Coronary artery (tissue), 2 donors: ENCODE data around the gene ENOX1.

Source experiments
- DNase-seq: peaks from one replicate; pipeline ENCODE4 v3.0.0-alpha.2; 2017; ENCODE audit warnings: low spot score
- H3K27ac ChIP-seq, 2 donors: fragments of 200-600 bp; sonication (generic); one replicate each; pipeline ENCODE4 v1.5.1; 2016 to 2019
- H3K4me3 ChIP-seq: fragments of 200-600 bp; sonication (generic); 2 replicates; pipeline ENCODE4 v1.5.1; 2016; ENCODE audit warnings: mild to moderate bottlenecking, moderate library complexity
- CTCF ChIP-seq: fragments of 200-600 bp; sonication (generic); IDR thresholded peaks from one replicate; pipeline ENCODE4 v1.5.1; 2019; ENCODE audit warnings: antibody characterized with exemption

Gene ENOX1

GRCh38 chr13:43475140-43475539 is 311.6 kb downstream of the ENOX1 start:
- Histone ChIP-seq H3K4me3 (no peak overlapping the region), H3K27ac (no peak overlapping the region)
- DNase-seq: no peak
- TF ChIP-seq CTCF: no peak

- no peak overlapping the region for H3K4me3 ChIP-seq
- DNase-seq: no peak
- H3K27ac ChIP-seq: no peak overlapping the region
- no peak for TF ChIP-seq CTCF
These were observed 313.3 kb downstream of the ENOX1 start for GRCh38 chr13:43473437-43473836.

- Histone ChIP-seq H3K27ac (no peak overlapping the region), H3K4me3 (no peak overlapping the region)
- no peak for DNase-seq
- TF ChIP-seq CTCF: no peak
These were observed 313.8 kb downstream of the ENOX1 start for GRCh38 chr13:43472980-43473379.

GRCh38 chr13:43472339-43472738 is 314.4 kb downstream of the ENOX1 start:
- no peak overlapping the region for H3K4me3 ChIP-seq
- no peak overlapping the region for H3K27ac ChIP-seq
- TF ChIP-seq CTCF: no peak
- no peak for DNase-seq

GRCh38 chr13:43470610-43471009 is 316.2 kb downstream of the ENOX1 start:
- no peak for TF ChIP-seq CTCF
- Histone ChIP-seq H3K4me3 (no peak overlapping the region), H3K27ac (no peak overlapping the region)
- DNase-seq: no peak

- no peak for TF ChIP-seq CTCF
- no peak overlapping the region for H3K27ac ChIP-seq
- no peak overlapping the region for H3K4me3 ChIP-seq
- no peak for DNase-seq
These were observed 317.0 kb downstream of the ENOX1 start for GRCh38 chr13:43469791-43470190.

- DNase-seq: no peak
- TF ChIP-seq CTCF: no peak
- H3K4me3 ChIP-seq: no peak overlapping the region
- H3K27ac ChIP-seq: no peak overlapping the region
These were observed 322.1 kb downstream of the ENOX1 start for GRCh38 chr13:43464578-43465264.
